NCI-H2196 treated with DMSO at 0.1 percent for 48 hours (cell line): ENCODE measurements around the gene RNF8.
"Not testable (repeated sequence)": the region's sequence is repeated elsewhere in the genome, so short reads cannot be mapped to it uniquely, and the experiment has no call there.

Source experiments
- DNase-seq: peaks from one replicate; lab custom pipeline; 2025; ENCODE audit not compliant: unreplicated experiment; lab: John Stamatoyannopoulos, UW

Gene RNF8

DNA sequence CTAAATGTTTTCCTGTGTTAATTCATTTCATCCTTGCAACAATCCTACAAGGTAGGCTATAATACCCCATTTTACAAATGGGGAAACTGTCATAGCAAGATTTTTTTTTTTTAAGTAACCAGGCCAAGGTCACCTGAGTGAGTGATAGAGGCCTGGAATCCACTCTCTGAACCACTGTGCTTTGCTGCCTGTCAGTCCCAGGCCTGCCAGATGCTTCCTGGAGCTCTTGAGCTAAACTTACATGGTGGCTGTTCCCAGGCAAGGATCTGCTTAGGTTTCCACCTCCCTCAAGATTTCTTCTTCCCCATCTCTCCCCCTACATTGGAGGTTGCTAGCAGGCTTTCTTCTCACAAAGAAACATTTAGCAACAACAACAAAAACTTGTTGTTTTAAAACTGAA, 32.7 kb upstream of the RNF8 start:
- DNase-seq, result no peak

DNA sequence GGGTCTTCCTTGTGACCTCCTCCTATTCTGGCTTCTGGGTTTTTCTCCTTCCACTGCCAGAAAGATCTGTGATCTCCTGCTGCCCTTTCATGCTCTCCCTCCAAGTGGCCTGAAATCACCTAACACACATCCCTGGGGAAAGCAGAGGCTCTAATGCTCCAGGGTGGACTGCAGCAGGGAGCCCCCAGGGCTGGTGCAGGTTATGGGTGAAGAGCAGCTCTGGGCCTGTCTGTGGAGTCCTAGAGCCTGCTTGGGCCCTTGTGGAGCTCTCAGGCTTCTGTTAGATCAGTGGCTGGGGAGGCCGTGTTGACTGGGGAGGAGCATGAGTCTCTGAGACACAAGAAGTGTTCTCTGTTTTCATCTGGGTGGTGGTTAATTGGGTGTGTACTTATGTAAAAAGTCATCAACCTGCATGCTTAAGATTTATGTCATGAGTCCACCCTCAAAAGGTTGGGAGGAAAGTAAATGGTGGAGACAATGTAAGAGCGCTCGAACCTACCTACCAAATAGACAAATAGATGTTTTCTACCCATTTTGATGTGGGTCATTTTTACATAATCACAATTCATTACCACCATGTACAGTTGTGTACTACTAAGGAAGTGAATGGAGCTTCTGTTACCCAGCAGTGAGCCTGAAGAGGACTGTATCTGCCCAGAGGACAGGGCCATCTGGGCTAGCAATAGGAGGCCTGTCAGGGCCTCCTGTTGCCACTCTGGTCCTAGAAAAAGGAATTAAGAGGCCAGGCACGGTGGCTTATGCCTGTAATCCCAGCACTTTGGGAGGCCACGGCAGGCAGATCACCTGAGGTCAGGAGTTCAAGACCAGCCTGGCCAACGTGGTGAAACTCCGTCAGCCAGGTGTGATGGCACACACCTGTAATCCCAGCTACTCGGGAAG, 32.0 kb upstream of the RNF8 start:
- DNase-seq, result no peak

DNA sequence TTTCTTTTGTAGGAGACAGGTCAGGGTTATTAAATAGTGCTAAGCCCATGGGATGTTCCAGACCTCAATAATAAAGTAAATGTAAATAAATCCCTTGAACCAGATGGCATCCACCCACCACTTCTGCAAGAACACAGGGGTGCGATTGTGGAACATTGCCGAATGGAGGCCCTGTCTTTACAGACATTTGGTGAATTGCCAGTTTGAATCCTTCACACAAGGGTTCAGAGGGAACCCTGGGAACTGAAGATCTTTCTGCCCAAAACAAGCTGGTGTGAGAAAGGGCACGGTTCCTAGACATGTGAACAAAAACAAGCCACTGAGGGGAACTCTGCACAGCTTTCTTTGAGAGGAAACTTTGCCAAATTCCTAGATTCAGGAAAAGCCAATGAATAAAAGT, 30.2 kb upstream of the RNF8 start:
- no peak for DNase-seq

DNA sequence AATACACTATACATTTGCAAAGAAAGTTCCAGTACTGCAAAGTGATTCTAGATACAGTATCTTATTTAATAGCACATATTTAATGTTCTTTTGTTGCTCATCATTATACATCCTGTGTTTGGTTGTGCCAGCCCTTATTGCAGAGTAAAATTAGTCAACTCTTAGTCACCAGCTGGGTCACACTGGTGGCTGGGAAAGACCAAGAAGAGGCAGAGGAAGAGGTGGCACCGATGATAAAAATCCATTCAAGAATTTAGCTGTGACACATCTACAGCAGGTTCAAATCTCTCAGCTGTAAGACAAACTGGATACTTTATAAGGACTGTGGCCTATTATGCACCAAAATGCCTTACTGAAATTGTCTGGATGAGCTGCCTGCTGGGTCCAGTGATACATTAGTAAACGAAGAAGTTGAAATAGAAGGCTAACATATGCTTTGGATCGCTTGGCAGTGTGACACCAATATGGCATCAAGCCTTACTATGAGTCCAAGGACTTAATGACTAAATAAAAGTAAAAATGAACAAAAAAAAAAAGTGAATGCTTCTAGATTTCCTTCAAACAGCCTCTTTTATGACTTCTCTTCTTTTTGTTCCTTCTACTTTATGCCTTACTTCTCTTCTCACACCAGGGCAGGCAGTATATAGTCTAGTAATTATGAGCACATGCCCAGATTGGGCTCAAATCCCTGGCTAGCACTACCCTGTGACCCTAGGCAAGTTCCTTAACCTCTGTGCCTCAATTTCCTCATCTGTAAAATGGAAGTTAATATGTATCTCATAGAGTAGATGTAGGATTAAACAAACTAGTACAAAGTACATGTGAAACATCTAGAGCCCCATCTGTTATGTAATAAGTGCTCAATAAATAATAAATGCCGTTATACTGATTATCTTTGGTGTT, 29.4 kb upstream of the RNF8 start:
- DNase-seq, result no peak

DNA sequence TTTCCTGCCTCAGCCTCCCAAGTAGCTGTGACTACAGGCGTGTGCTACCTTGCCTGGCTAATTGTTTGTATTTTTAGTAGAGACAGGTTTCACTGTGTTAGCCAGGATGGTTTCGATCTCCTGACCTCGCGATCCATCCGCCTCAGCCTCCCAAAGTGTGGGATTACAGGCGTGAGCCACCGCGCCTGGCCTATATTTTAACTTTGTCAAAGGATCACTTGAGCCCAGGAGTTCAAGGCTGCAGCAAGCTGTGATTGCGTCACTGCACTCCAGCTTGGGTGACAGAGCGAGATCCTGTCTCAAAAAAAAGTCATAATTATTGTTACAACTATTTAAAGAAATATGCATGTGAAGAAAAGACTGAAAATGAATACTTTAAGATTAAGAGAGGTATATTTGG, 23.4 kb upstream of the RNF8 start:
- not testable (repeated sequence) for DNase-seq

DNA sequence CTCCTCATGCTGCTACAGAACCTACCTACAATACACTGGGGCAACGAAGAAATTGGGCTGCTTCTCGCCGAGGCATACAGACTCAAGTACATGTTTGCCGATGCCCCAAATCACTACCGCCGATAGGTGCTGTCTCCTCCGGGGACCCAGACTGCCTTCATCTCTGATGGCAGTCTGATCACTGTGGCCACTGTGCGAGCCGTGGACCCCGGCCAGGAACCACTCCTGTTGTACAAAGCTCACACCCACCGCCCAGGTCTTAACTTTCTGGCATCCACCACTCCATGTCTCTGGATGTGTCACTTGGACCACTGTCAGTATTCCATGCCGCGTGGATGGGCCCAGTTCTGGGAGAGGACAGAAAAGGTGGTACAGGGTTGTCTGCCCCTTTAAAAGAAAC, 22.7 kb upstream of the RNF8 start:
- DNase-seq, result no peak

DNA sequence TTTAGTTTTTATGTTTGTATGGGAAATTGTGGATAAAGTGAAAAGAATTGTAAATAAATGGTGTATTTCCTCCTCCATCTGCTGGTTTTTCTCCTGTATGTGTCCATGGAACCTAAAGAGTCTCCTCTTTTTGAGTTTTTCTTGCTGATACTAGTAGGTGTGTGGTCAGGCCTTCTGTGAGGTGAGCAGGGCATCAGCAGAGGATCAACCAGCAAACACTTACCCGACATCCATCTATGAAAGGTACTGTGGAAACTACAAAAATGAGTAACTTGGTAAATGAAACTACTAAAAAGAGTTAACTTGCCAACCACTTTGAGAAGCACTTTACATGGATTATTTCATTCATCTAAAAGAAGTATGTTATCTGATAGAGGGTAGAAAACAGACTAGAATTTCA, 20.9 kb upstream of the RNF8 start:
- DNase-seq, result no peak

DNA sequence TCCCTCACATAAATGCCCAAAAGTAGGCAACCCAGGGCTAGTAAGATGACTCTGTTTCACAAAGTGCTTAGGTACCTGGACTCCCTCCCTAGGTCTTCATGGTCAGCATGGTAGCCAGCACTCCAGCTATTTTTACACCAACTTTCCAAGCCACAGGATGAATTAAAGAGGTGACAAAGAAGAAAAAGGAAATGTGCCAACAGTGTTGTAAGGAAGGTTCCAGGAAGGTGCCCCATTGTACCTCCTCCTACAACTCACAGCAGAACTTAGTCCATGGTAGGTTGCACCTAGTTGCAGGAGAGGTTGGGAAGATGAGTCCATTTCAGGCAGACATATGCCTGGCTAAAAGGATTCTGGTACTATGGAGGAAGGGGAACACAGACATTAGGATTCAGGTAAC, 19.7 kb upstream of the RNF8 start:
- DNase-seq, result no peak

DNA sequence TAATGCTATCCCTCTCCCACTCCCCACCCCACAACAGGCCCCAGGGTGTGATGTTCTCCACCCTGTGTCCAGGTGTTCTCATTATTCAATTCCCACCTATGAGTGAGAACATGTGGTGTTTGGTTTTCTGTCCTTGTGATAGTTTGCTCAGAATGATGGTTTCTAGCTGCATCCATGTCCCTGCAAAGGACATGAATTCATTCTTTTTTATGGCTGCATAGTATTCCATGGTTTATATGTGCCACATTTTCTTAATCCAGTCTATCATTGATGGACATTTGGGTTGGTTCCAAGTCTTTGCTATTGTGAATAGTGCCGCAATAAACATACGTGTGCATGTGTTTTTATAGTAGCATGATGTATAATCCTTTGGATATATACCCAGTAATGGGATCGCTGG, 15.5 kb upstream of the RNF8 start:
- not testable (repeated sequence) for DNase-seq

DNA sequence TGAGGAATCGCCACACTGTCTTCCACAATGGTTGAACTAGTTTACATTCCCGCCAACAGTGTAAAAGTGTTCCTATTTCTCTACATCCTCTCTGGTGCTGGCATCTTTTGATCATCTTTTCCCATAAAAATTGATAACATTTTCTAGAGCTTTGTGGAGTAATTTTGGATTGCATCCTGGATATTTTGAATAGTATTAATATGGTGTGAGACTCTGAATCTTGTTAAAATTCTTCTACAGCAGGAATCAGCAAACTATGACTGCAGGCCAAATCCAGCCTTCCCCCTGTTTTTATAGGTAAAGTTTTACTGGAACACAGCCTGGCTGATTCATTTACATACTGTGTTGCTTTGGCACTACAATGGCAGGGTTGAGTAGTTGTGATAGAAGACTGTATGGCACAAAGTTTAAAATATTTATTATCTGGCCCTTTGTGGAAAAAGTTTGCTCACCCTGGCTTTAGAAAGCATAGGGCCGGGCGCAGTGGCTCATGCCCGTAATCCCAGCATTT, 15.0 kb upstream of the RNF8 start:
- DNase-seq, result no peak

DNA sequence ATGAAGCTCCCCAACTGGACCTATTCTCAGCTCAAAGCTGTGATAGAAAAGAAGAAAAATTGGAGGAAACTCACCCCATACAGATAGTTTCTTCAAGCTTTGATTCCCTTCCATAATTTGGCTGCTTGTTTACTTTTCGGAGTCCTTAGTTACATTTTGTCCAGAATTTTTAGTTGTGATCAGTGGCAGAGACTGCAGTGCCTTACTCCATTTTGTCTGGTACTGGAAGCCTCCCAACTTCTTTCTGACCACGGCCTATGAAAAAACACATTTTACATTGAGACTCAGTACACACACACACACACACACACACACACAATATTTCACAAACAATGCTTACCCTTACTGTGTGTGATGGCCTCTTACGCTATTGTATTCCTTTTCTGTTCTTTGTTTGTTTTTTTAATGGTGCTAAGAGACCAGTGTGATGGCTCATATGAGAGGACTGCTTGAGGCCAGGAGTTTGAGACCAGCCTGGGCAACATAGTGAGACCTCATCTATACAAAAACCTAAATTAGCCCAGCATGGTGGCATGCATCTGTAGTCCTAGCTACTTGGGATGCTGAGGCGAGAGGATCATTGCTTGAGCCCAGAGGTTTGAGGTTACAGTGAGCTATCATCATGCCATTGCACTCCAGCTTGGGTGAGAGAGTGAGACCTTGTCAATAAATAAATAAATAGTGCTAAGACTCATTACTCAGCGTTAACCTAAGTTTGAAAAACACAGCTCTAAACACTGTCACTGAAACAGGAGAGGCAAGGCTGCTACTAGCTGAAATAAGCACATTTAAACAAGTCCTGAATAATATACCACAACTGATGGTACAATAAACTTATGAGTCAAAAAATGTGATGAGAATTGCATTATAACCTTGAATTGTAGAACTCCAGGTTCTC, 13.8 kb upstream of the RNF8 start:
- no peak for DNase-seq

DNA sequence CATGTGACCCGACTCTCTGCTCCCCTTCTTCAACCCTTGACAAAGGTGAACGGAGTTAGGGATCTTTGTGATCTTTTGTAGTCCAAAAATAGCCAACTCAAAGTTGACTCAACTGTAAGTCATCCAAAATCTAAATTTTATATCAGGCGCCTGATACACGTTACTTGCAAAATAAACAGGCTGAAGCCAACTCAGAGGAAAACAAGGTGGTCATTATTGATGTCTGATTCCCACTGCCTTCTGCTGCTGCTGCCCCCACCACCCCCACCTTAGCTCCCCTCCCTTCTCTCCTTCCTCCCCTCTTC, 13.2 kb upstream of the RNF8 start:
- no peak for DNase-seq

DNA sequence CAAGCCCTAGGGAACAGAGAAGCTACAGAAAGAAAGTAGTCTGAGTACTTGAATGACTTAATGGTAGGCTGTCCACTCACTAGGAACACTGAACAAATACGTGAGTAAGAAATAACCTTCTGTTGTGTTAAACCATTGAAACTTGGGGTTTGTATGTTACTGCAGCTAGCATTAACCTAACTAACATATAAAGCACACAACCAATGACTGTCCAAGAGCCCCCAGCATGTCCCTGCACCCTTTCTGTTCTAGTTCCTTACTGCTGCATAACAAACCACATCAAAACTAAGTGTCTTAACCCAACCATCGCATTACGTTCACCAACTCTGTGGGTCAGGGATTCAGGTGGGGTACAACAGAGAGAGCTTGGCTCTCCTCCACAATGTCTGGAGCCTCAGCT, 10.5 kb upstream of the RNF8 start:
- no peak for DNase-seq

DNA sequence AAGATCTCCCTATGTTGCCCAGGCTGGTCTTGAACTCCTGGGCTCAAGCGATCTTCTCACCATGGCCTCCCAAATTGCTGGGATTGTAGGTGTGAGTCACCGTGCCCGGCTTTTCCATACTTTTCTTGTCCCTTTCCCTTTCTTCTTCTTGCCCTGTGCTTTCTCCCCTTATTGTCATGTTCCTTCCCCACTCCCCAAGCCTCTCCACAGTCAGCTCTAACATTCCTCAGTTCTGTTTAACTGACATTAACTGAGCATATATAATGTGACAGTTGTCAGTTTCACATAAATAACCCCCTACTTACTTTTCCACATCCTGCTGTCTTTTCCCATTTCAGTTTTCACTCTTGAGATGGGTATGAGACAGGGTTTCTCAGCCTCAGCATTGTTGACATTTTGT, 9.5 kb upstream of the RNF8 start:
- no peak for DNase-seq

DNA sequence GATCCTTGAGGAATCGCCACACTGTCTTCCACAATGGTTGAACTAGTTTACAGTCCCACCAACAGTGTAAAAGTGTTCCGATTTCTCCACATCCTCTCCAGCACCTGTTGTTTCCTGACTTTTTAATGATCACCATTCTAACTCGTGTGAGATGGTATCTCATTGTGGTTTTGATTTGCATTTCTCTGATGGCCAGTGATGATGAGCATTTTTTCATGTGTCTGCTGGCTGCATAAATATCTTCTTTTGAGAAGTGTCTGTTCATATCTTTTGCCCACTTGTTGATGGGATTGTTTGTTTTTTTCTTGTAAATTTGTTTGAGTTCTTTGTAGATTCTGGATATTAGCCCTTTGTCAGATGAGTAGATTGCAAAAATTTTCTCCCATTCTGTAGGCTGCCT, 8.0 kb upstream of the RNF8 start:
- not testable (repeated sequence) for DNase-seq

DNA sequence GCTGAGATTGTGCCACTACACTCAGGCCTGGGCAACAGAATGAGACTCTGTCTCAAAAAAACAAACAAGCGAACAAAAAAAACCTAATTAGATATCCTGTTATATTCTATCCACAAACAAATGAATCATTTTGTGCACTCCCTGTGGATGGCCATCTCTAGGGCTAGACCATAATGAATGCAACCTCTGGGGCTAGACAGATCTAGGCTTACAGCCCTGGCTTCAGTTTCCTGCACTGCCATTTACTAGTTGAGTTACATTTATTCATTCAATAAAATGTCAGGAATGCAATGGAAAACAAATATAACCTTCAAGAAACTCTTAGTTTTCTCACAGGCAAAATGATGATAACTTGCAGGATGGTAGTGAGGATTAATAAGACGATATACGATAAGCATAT, 6.6 kb upstream of the RNF8 start:
- DNase-seq, result no peak

DNA sequence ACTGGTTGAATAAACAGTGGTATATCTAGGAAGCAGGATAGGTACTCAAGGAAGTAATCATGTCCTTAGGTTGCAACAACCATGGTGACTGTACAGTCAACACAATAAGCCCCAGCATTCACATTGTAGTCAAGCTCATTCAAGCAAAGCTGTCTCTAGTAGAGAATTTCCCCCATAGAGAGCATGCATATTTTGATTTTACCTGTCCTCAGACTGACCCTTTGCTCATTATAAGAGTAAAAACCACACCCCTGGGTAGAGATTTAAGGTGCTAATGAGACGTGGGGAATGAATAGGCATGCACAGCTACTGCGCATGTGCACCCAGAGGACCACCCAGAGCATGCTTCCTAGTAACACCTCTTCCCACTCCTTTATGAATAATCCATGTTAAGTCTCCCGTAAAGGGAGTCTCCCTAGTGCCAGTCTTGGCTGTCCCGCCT, 6.1 kb upstream of the RNF8 start:
- no peak for DNase-seq

DNA sequence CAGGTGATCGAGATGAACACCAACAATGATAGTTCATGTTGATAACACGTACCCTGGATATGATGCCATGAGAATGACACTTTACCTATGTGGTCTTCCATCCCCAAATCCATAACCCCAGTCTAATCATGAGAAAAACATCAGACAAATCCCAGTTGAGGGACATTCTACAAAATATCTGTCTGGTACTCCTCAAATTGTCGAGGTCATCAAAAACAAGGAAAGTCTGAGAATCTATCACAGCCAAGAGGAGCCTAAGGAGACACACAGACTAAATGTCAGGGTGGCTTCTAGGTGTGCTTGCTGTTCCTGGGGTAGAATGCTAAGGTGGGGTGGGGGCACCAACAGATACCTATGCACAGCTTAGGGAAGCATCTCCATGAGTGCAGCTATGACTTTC, 2.8 kb upstream of the RNF8 start:
- DNase-seq, result no peak

DNA sequence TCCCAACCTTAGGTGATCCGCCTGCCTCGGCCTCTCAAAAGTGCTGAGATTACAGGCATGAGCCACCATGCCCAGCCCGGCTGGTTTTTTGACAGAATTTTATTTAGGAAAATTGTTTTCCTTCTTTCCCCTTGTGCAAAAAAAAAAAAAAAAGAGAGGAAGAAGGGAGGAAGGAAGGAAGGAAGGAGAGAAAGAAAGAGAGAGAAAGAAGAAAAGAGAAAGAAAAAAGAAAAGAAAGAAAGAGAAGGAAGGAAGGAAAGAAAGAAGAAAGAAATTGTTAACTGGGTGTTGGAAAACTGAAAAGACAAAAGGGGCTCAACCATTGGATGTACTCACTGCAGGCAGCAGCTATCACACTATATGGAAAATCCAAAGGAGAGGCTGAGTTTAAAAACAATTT, 1.4 kb upstream of the RNF8 start:
- DNase-seq, result no peak

DNA sequence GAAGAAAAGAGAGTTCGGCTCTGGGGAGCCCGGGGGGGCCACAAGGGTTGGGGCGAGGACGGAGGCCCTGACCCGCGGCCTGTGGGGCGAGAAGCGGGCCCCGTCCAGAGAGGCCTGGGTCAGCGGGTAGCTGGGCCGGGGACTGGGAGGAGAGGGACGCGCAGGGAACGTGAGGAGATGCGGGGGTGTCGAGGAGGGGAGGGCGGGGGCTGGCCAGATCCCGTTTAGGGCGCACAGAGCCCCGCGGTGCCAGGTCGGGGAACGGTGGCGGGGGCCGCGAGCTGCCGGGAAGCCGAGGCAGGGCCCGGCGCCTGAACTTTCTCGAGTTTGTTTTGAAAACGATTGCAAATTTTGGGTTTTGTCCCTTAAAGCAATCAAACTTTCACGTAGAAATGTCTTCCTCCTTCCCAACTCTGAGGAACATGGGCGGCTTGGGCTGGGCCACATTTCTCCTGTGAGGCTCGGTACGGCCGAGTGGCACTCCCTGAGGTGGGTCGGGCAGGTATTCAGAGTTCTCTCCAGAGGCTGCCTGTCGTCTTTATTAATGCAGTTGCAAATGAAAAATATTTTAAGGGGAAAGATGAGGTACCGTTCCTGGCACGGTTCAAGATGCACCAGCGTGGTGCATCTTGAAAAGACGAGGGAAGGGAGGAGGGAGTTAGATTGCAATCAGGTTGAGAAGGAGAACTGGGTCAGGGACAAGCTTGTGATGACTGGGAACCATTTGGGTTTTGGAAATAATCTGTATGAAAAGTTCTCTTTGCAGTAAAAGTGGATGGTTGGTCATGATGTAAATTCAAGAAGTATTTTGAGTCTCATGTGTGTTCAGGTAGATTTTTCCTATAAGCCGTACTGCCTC, 972 bp downstream of the RNF8 start:
- DNase-seq, result no peak
